Measurements from ENCODE around the gene LSAMP. TPM values are rescaled to one million over a fixed set of nuclear protein-coding genes. Genes with fewer than 3 reads are reported as not detected.

The LSAMP gene
- total and polyA plus RNA-seq, 9 of the 15 experiments (the other 6 are each of a cell fraction or from before 2014, with no cell fraction given), result 0.09 to 0.11 TPM; not detected in 7

DNA sequence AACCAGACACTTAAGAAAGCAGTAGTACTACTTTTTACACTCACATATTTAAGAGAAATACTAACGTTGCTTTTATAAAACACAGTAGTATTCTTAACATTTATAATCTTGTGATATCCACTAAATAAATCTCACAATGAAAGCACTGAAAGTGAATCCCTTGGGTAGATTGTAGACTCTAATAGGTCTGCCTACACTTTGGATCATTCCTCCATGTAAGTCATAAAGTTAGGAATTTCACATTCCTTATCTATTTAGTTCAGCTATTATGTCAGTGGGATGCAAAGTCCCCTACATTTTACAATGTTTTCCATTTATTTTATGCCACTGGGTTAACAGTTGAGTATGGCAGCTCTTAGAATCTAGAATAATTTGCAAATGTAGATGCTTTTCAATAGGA is 330.7 kb downstream of the LSAMP start (continued):
- TF ChIP-seq, protein P1, sequence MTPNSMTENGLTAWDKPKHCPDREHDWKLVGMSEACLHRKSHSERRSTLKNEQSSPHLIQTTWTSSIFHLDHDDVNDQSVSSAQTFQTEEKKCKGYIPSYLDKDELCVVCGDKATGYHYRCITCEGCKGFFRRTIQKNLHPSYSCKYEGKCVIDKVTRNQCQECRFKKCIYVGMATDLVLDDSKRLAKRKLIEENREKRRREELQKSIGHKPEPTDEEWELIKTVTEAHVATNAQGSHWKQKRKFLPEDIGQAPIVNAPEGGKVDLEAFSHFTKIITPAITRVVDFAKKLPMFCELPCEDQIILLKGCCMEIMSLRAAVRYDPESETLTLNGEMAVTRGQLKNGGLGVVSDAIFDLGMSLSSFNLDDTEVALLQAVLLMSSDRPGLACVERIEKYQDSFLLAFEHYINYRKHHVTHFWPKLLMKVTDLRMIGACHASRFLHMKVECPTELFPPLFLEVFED (CRISPR knock-in tag; conservative IDR thresholded peaks at IDR 0.05), result no peak

- Histone ChIP-seq H3K9me1 (ENCODE audit: control insufficient read depth, insufficient read depth, low read length) (no peaks in the 10 kb centered on the region), H3K79me2 (ENCODE audit: control insufficient read depth, insufficient read depth, low read length) (no peaks in the 10 kb centered on the region), H3K36me3 (ENCODE audit: control insufficient read depth, insufficient read depth, low read length) (no peaks in the 10 kb centered on the region), H3K9me3 (replicated peaks; ENCODE audit: control insufficient read depth, insufficient read depth, low read depth, low read length) (no peaks in the 10 kb centered on the region), H3K27me3 (ENCODE audit: control insufficient read depth in 2 of 2, insufficient read depth in 2 of 2, low read length in 2 of 2) (no peaks in the 10 kb centered on the region), H3K27ac (ENCODE audit: extremely low read depth, low read depth, low read length) (no peak overlapping the region), H3K4me1 (replicated peaks in 1 of 2; ENCODE audit: control insufficient read depth in 2 of 2, insufficient read depth in 2 of 2, low read length in 2 of 2) (no peaks in the 10 kb centered on the region), H2AFZ (ENCODE audit: low read depth, low read length) (no peak overlapping the region), H4K20me1 (replicated peaks; ENCODE audit: control insufficient read depth, insufficient read depth, low read length) (no peaks in the 10 kb centered on the region), H3K4me3 (no peak overlapping the region), H3K4me2 (ENCODE audit: insufficient read depth, low read length) (no peak overlapping the region), H3K9ac (ENCODE audit: insufficient read depth in 1 of 2, low read depth in 2 of 2, low read length in 2 of 2) (no peak overlapping the region)
- CTCF ChIA-PET (ENCODE audit: low intra/inter-chr PET ratio), result no interaction called here
- in situ Hi-C loops (cut with MboI), result no loop called here
- POLR2A ChIA-PET, result no interaction called here
- 22% methylated on average over 2 of the region's 2 CpGs for WGBS (ENCODE audit: insufficient coverage, low coverage, missing lambda C conversion rate)
- intact Hi-C loops (cut with micrococcal nuclease), result no loop called here
- no TSS peak for BruUV-seq (replicated peaks)
- DNase-seq (ENCODE audit: extremely low read depth in 1 of 4, low spot score in 3 of 4), result no peak
- no peak for FAIRE-seq
- ATAC-seq, result no peak
- TF ChIP-seq ZNF561 (CRISPR knock-in tag; conservative IDR thresholded peaks at IDR 0.05) (no peak), ZNF76 (CRISPR knock-in tag; IDR thresholded peaks at IDR 0.05; ENCODE audit: borderline replicate concordance) (no peak), SRF (CRISPR knock-in tag; IDR thresholded peaks at IDR 0.05) (no peak), ZNF121 (CRISPR knock-in tag; conservative IDR thresholded peaks at IDR 0.05) (no peak), CHAMP1 (IDR thresholded peaks at IDR 0.05) (no peak), ZBTB17 (CRISPR knock-in tag; IDR thresholded peaks at IDR 0.05) (no peak), ZNF584 (CRISPR knock-in tag; IDR thresholded peaks at IDR 0.05; ENCODE audit: low read depth) (no peak), MYBL2 (IDR thresholded peaks at IDR 0.05; ENCODE audit: low read depth) (no peak), MYBL2 (CRISPR knock-in tag; IDR thresholded peaks at IDR 0.05; ENCODE audit: borderline replicate concordance) (no peak), CBFB (CRISPR knock-in tag; IDR thresholded peaks at IDR 0.05) (no peak)
- TF ChIP-seq, protein P2, sequence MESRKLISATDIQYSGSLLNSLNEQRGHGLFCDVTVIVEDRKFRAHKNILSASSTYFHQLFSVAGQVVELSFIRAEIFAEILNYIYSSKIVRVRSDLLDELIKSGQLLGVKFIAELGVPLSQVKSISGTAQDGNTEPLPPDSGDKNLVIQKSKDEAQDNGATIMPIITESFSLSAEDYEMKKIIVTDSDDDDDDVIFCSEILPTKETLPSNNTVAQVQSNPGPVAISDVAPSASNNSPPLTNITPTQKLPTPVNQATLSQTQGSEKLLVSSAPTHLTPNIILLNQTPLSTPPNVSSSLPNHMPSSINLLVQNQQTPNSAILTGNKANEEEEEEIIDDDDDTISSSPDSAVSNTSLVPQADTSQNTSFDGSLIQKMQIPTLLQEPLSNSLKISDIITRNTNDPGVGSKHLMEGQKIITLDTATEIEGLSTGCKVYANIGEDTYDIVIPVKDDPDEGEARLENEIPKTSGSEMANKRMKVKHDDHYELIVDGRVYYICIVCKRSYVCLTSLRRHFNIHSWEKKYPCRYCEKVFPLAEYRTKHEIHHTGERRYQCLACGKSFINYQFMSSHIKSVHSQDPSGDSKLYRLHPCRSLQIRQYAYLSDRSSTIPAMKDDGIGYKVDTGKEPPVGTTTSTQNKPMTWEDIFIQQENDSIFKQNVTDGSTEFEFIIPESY (CRISPR knock-in tag; IDR thresholded peaks at IDR 0.05), result no peak
- TF ChIP-seq, protein P3, sequence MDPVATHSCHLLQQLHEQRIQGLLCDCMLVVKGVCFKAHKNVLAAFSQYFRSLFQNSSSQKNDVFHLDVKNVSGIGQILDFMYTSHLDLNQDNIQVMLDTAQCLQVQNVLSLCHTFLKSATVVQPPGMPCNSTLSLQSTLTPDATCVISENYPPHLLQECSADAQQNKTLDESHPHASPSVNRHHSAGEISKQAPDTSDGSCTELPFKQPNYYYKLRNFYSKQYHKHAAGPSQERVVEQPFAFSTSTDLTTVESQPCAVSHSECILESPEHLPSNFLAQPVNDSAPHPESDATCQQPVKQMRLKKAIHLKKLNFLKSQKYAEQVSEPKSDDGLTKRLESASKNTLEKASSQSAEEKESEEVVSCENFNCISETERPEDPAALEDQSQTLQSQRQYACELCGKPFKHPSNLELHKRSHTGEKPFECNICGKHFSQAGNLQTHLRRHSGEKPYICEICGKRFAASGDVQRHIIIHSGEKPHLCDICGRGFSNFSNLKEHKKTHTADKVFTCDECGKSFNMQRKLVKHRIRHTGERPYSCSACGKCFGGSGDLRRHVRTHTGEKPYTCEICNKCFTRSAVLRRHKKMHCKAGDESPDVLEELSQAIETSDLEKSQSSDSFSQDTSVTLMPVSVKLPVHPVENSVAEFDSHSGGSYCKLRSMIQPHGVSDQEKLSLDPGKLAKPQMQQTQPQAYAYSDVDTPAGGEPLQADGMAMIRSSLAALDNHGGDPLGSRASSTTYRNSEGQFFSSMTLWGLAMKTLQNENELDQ (CRISPR knock-in tag; IDR thresholded peaks at IDR 0.05; ENCODE audit: borderline replicate concordance), result no peak
These were observed 332.6 kb downstream of the LSAMP start for GRCh38 chr3:116112696-116113095.
